B cell (primary cell): ENCODE measurements around the gene STH. TPM values are rescaled to one million over a fixed set of nuclear protein-coding genes. Genes with fewer than 3 reads are reported as not detected.

Experiments used
- ATAC-seq: fragments of 200-7000 bp; cut with Tn5 transposase; one replicate; pipeline ENCODE4 v1.10.0; 2021; ENCODE audit warnings: low read depth, mild to moderate bottlenecking, moderate number of reproducible peaks, moderate library complexity
- CTCF ChIA-PET: fragments of 350-600 bp; sonication (Branson Sonifier 250); formaldehyde crosslinking; loops from one replicate; lab custom pipeline; 2021; ENCODE audit warnings: antibody characterized with exemption, inconsistent platforms; lab: Charles Lee
- POLR2A ChIA-PET: fragments of 350-600 bp; sonication (Branson Sonifier 250); formaldehyde crosslinking; loops from one replicate; lab custom pipeline; 2021; ENCODE audit warnings: antibody characterized with exemption; lab: Charles Lee
- DNase-seq: peaks from one replicate; pipeline ENCODE4 v3.0.0; 2013
- H2AFZ ChIP-seq: 2 replicates; pipeline ENCODE4 v1.6.1; 2012; ENCODE audit warnings: mild to moderate bottlenecking, low read depth, low read length; ENCODE audit not compliant: insufficient read depth, poor library complexity, severe bottlenecking
- H3K27ac ChIP-seq, 2 donors: 1 replicate in 1 of 2; 2 replicates in 1 of 2; pipeline ENCODE4 v1.5.1; 2012 to 2013; ENCODE audit warnings: low read length in 2 of 2, mild to moderate bottlenecking in 2 of 2, moderate library complexity in 1 of 2
- H3K27me3 ChIP-seq, 4 experiments: fragments of 200-600 bp in 1 of 4; sonication (generic) in 1 of 4; replicated peaks in 1 of 4; 1 replicate in 2 of 4; 2 replicates in 2 of 4; pipeline versions ENCODE4 v1.6.1 to v1.7.0; 2013 to 2016; ENCODE audit warnings: low read length in 3 of 4, mild to moderate bottlenecking in 2 of 4, mixed read lengths in 1 of 4, moderate library complexity in 1 of 4; ENCODE audit not compliant: insufficient read depth in 4 of 4, control insufficient read depth in 3 of 4; ENCODE audit errors: control extremely low read depth in 1 of 4
- H3K36me3 ChIP-seq, 2 experiments: replicated peaks in 1 of 2; 1 replicate in 1 of 2; 2 replicates in 1 of 2; pipeline versions ENCODE4 v1.6.1 to v1.7.1; 2013; ENCODE audit warnings: low read length in 1 of 2; ENCODE audit not compliant: insufficient read depth in 2 of 2, control insufficient read depth in 1 of 2; ENCODE audit errors: control extremely low read depth in 1 of 2, extremely low read depth in 1 of 2
- H3K4me1 ChIP-seq, 2 donors: fragments of 200-600 bp in 1 of 2; sonication (generic) in 1 of 2; 1 replicate in 1 of 2; 2 replicates in 1 of 2; pipeline versions ENCODE4 v1.5.1 to v1.6.1; 2013 to 2017; ENCODE audit warnings: low read length in 2 of 2; ENCODE audit not compliant: control insufficient read depth in 2 of 2, insufficient read depth in 2 of 2
- H3K4me2 ChIP-seq: replicated peaks from 2 replicates; pipeline ENCODE3; 2012; ENCODE audit warnings: mild to moderate bottlenecking, low read depth, low read length; ENCODE audit not compliant: poor library complexity, severe bottlenecking
- H3K4me3 ChIP-seq, 5 experiments: fragments of 200-600 bp in 1 of 5; sonication (generic) in 1 of 5; 1 replicate in 3 of 5; 2 replicates in 2 of 5; pipeline versions ENCODE4 v1.5.1 to v1.7.0; 2011 to 2016; ENCODE audit warnings: low read length in 4 of 5, mild to moderate bottlenecking in 4 of 5, low read depth in 2 of 5, control low read depth in 1 of 5, moderate library complexity in 1 of 5; ENCODE audit not compliant: insufficient read depth in 1 of 5; ENCODE audit errors: control extremely low read depth in 1 of 5, extremely low read depth in 1 of 5
- H3K79me2 ChIP-seq: fragments of 200-600 bp; sonication (generic); one replicate; pipeline ENCODE4 v1.6.0; 2016; ENCODE audit warnings: low read length; ENCODE audit not compliant: control insufficient read depth, insufficient read depth
- H3K9ac ChIP-seq: fragments of 200-600 bp; sonication (generic); 2 replicates; pipeline ENCODE4 v1.6.1; 2017; ENCODE audit warnings: mild to moderate bottlenecking, low read length, moderate library complexity
- H3K9me3 ChIP-seq, 3 donors: one replicate each; pipeline versions ENCODE4 v1.6.1 to v1.7.1; 2013; ENCODE audit warnings: low read length in 2 of 3; ENCODE audit not compliant: control insufficient read depth in 2 of 3, insufficient read depth in 1 of 3; ENCODE audit errors: control extremely low read depth in 1 of 3
- H4K20me1 ChIP-seq: 2 replicates; pipeline ENCODE4 v1.6.0; 2012; ENCODE audit warnings: mild to moderate bottlenecking, low read length; ENCODE audit not compliant: insufficient read depth, control insufficient read depth, poor library complexity, severe bottlenecking
- H3K27ac Mint-ChIP-seq: one replicate; pipeline ENCODE4 v1.8.0; 2021; ENCODE audit warnings: mixed read lengths
- H3K27me3 Mint-ChIP-seq: one replicate; pipeline ENCODE4 v1.8.0; 2021; ENCODE audit warnings: mixed read lengths
- H3K4me1 Mint-ChIP-seq: one replicate; pipeline ENCODE4 v1.8.0; 2021; ENCODE audit warnings: mixed read lengths
- H3K4me3 Mint-ChIP-seq: one replicate; pipeline ENCODE4 v1.8.0; 2021; ENCODE audit warnings: mixed read lengths
- H3K9me3 Mint-ChIP-seq: one replicate; pipeline ENCODE4 v1.8.0; 2022; ENCODE audit warnings: mixed read lengths; ENCODE audit not compliant: insufficient read depth
- EZH2 ChIP-seq: IDR thresholded peaks from 2 replicates; pipeline ENCODE4 v1.6.1; 2012; ENCODE audit warnings: borderline replicate concordance, low read depth, mild to moderate bottlenecking, moderate library complexity, low read length; ENCODE audit not compliant: insufficient read depth, poor library complexity, severe bottlenecking
- WGBS: methylation state at CpG from one replicate; pipeline ENCODE4 v1.1.5; 2013; ENCODE audit warnings: missing lambda C conversion rate; ENCODE audit not compliant: insufficient coverage; 5-methylcytosine and 5-hydroxymethylcytosine counted together
- intact Hi-C: fragments of 100-400 bp; cut with micrococcal nuclease; formaldehyde crosslinking; loops from one replicate; pipeline ENCODE4 v1.10.0; 2022
- polyA plus RNA-seq: library from polyadenylated mRNA; depleted of rRNA; stranded (reverse); fragments of >200 nt; gene quantifications from 2 replicates; pipeline ENCODE4 v1.2.3, GENCODE V29; 2012
- total RNA-seq, 2 donors: library from RNA; stranded (reverse); fragments of 120-200 nt in 1 of 2; gene quantifications; 1 replicate in 1 of 2; 2 replicates in 1 of 2; pipeline versions ENCODE4 v1.2.3 to v1.2.4, GENCODE V29; 2013 to 2022
- TF ChIP-seq, protein P1 (sequence below): fragments of 200-600 bp; IDR thresholded peaks from one replicate; pipeline ENCODE4 v1.8.0; 2022; ENCODE audit warnings: antibody characterized with exemption, mild to moderate bottlenecking

Gene STH
- total and polyA plus RNA-seq, 2 donors (not counting 1 experiment from before 2014, with no cell fraction given): not detected

DNA sequence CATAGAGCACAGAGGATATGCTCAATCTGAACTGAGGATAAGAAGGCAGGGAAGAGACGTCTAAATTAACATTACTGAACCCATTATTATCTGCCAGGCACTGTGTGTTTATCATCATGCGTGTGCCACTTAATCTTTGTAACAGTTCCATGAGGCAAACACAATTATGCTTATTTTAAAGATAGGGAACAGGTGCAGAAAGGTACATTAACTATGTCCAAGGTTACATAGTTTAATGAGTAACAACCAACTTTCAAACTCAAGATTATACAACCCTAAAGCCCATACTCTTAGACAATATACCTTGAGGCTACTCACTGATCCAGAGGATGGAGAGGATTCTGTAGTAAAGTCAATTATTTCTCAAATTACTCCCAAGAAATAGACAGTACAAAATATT is 43.2 kb downstream of the STH start:
- H3K27ac Mint-ChIP-seq: no peak overlapping the region
- no peak overlapping the region for H3K9ac ChIP-seq
- POLR2A ChIA-PET: no interaction called here
- no peak overlapping the region for H3K4me2 ChIP-seq
- no peaks in the 10 kb centered on the region for H3K4me1 ChIP-seq
- H3K27me3 ChIP-seq: no peaks in the 10 kb centered on the region
- ATAC-seq (no peak), DNase-seq (no peak)
- peaks cover 3% of the 10 kb centered on the region for H3K4me1 Mint-ChIP-seq
- no peak for TF ChIP-seq EZH2
- TF ChIP-seq, protein P1, sequence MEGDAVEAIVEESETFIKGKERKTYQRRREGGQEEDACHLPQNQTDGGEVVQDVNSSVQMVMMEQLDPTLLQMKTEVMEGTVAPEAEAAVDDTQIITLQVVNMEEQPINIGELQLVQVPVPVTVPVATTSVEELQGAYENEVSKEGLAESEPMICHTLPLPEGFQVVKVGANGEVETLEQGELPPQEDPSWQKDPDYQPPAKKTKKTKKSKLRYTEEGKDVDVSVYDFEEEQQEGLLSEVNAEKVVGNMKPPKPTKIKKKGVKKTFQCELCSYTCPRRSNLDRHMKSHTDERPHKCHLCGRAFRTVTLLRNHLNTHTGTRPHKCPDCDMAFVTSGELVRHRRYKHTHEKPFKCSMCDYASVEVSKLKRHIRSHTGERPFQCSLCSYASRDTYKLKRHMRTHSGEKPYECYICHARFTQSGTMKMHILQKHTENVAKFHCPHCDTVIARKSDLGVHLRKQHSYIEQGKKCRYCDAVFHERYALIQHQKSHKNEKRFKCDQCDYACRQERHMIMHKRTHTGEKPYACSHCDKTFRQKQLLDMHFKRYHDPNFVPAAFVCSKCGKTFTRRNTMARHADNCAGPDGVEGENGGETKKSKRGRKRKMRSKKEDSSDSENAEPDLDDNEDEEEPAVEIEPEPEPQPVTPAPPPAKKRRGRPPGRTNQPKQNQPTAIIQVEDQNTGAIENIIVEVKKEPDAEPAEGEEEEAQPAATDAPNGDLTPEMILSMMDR: no peak
- peaks cover 19% of the 10 kb centered on the region for H4K20me1 ChIP-seq
- WGBS: no CpG with 5 or more reads among the region's 2 CpGs
- no peak overlapping the region for H3K4me3 Mint-ChIP-seq
- H3K4me3 ChIP-seq: no peak overlapping the region
- no peaks in the 10 kb centered on the region for H3K9me3 ChIP-seq
- intact Hi-C loops: no loop called here
- H3K36me3 ChIP-seq: peaks cover 11 to 82% of the 10 kb centered on the region in 2 experiments
- CTCF ChIA-PET: interaction anchor here (0.6 to 5.9 kb wide), 6 partner anchors 8 to 1510 kb away, joined by 3 to 126 read pairs (median 12); partner anchors contain the start of gene KANSL1
- H3K27me3 Mint-ChIP-seq: no peaks in the 10 kb centered on the region
- no peaks in the 10 kb centered on the region for H3K9me3 Mint-ChIP-seq
- H3K27ac ChIP-seq: no peak overlapping the region
- H2AFZ ChIP-seq: no peak overlapping the region
- H3K79me2 ChIP-seq: peaks cover 16% of the 10 kb centered on the region

DNA sequence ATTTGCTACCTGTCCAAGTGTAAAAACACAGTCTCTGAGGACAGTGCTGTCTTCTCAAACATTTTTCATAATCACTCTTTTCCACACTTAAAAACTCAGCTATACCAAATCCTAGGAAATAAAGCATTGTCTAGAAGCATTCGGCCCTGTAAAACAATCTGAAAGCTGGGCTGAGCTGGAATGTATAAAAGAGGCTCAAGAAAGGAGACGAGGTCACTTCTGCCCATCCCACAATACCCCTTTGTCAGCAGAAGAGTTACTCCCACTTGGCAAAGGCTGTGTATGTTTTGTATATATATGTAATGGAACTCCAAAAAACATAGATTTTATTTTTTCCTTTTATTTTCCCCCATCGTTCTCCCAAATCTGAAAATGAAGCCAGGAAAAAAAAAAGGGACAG is 43.9 kb downstream of the STH start:
- DNase-seq (no peak), ATAC-seq (no peak)
- H3K27me3 Mint-ChIP-seq: no peaks in the 10 kb centered on the region
- H3K27ac Mint-ChIP-seq: no peak overlapping the region
- Histone ChIP-seq H3K79me2 (peaks cover 16% of the 10 kb centered on the region), H3K36me3 (peaks cover 8 to 82% of the 10 kb centered on the region in 2 experiments), H3K4me2 (no peak overlapping the region), H3K9ac (no peak overlapping the region), H3K4me1 (no peaks in the 10 kb centered on the region), H2AFZ (no peak overlapping the region), H3K4me3 (no peak overlapping the region), H3K27me3 (no peaks in the 10 kb centered on the region), H4K20me1 (peaks cover 19% of the 10 kb centered on the region), H3K9me3 (no peaks in the 10 kb centered on the region), H3K27ac (no peak overlapping the region)
- H3K9me3 Mint-ChIP-seq: no peaks in the 10 kb centered on the region
- intact Hi-C loops: no loop called here
- H3K4me3 Mint-ChIP-seq: no peak overlapping the region
- CTCF ChIA-PET: interaction anchor here (1.1 to 5.9 kb wide), 5 partner anchors 9 to 169 kb away, joined by 3 to 126 read pairs (median 16); partner anchors contain the start of gene KANSL1
- POLR2A ChIA-PET: no interaction called here
- peaks cover 3% of the 10 kb centered on the region for H3K4me1 Mint-ChIP-seq
- TF ChIP-seq, protein P1: no peak
- no peak for TF ChIP-seq EZH2
- WGBS: no CpG with 5 or more reads among the region's 3 CpGs
